Transverse colon (tissue), 3 donors: ENCODE results near the gene AP3M1.

Experiments
- CTCF ChIP-seq, 5 experiments: fragments of 200-600 bp in 3 of 5; fragments of 450-650 bp in 2 of 5; sonication (generic) in 3 of 5; IDR thresholded peaks; 1 replicate in 2 of 5; 2 replicates in 3 of 5; pipeline ENCODE4 v1.5.1; 2016 to 2017; ENCODE audit warnings: antibody characterized with exemption in 5 of 5, inconsistent platforms in 3 of 5, mild to moderate bottlenecking in 2 of 5, moderate library complexity in 1 of 5
- POLR2A ChIP-seq: fragments of 450-650 bp; IDR thresholded peaks from one replicate; pipeline ENCODE4 v1.6.1; 2016; ENCODE audit warnings: antibody characterized with exemption, mild to moderate bottlenecking, moderate library complexity

GRCh38 chr10:74120911-74121310, 29.7 kb downstream of the AP3M1 start:
- TF ChIP-seq POLR2A, result no peak
- no peak for TF ChIP-seq CTCF (IDR thresholded peaks at IDR 0.05)
